Peyer's patch (tissue), 4 donors: ENCODE results near the gene AZI2.

Experiments used
- POLR2A ChIP-seq, 2 donors: fragments of 450-650 bp; IDR thresholded peaks; one replicate each; pipeline ENCODE4 v1.5.1; 2017; ENCODE audit warnings: antibody characterized with exemption in 2 of 2, mild to moderate bottlenecking in 2 of 2, moderate library complexity in 2 of 2
- TF ChIP-seq, protein P1 (sequence below), 6 experiments: fragments of 450-650 bp in 4 of 6; fragments of 200-600 bp in 2 of 6; sonication (generic) in 1 of 6; IDR thresholded peaks; one replicate each; pipeline ENCODE4 v1.5.1; 2017 to 2019; ENCODE audit warnings: antibody characterized with exemption in 6 of 6, mild to moderate bottlenecking in 3 of 6, moderate library complexity in 1 of 6

DNA sequence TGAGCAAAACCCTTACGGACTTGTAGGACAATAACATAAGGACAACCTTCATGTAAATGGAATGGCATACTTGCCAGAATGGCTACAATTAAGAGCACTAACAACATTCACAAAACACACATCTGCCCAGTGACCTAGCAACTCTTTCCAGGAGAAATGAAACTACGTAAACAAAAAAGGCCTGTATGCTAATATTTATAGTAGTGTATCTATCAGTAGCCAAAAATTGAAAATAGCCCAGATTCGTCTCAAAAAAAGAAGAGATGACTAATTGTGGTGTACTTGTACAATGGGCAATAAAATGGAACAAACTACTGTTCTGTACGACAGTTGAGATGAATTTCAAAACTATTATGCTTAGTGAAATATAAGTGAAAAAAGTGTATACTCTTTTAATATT is 68.9 kb downstream of the AZI2 start:
- TF ChIP-seq, protein P1, sequence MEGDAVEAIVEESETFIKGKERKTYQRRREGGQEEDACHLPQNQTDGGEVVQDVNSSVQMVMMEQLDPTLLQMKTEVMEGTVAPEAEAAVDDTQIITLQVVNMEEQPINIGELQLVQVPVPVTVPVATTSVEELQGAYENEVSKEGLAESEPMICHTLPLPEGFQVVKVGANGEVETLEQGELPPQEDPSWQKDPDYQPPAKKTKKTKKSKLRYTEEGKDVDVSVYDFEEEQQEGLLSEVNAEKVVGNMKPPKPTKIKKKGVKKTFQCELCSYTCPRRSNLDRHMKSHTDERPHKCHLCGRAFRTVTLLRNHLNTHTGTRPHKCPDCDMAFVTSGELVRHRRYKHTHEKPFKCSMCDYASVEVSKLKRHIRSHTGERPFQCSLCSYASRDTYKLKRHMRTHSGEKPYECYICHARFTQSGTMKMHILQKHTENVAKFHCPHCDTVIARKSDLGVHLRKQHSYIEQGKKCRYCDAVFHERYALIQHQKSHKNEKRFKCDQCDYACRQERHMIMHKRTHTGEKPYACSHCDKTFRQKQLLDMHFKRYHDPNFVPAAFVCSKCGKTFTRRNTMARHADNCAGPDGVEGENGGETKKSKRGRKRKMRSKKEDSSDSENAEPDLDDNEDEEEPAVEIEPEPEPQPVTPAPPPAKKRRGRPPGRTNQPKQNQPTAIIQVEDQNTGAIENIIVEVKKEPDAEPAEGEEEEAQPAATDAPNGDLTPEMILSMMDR (IDR thresholded peaks at IDR 0.05) = no peak
- no peak for TF ChIP-seq POLR2A (IDR thresholded peaks at IDR 0.05)
